ENCODE data around the gene PDE4D. TPM values are rescaled to one million over a fixed set of nuclear protein-coding genes. Genes with fewer than 3 reads are reported as not detected.

The PDE4D gene
- total and polyA plus RNA-seq, 10 of the 15 experiments (the other 5 are each of a cell fraction or from before 2014, with no cell fraction given) = 0.87 to 4.1 (median 2.2) TPM

GRCh38 chr5:59620535-59621212 lies 272.9 kb downstream of the PDE4D start:
- H3K27me3 ChIP-seq (replicated peaks in 1 of 2; ENCODE audit: control insufficient read depth in 2 of 2, insufficient read depth in 2 of 2, low read length in 1 of 2) = no peaks in the 10 kb centered on the region
- H3K27ac ChIP-seq (ENCODE audit: control insufficient read depth, insufficient read depth) = no peak overlapping the region
- TF ChIP-seq ZNF207 (IDR thresholded peaks at IDR 0.05; ENCODE audit: borderline replicate concordance) = no peak
- peak; percentile 68 for TF ChIP-seq SPI1 (IDR thresholded peaks at IDR 0.05; ENCODE audit: borderline replicate concordance, insufficient read depth, low read depth, low read length)
- TF ChIP-seq FOXM1 (IDR thresholded peaks at IDR 0.05; ENCODE audit: low read depth, low read length) = 0 out of 2 replicates have a peak, but pooled peaks have one; percentile 22
- TF ChIP-seq KLF5 (IDR thresholded peaks at IDR 0.05; ENCODE audit: partially characterized antibody) = no peak
- TF ChIP-seq TCF12 (IDR thresholded peaks at IDR 0.05; ENCODE audit: low read depth, low read length) = no peak
- TF ChIP-seq NFIC (IDR thresholded peaks at IDR 0.05; ENCODE audit: low read depth, low read length) = peak; percentile 40; the same call in 1 of the 2 replicates
- no peak for TF ChIP-seq ZBTB33 (IDR thresholded peaks at IDR 0.05)
- TF ChIP-seq NFYA (IDR thresholded peaks at IDR 0.05; ENCODE audit: borderline replicate concordance, low read depth, low read length) = no peak
- TF ChIP-seq MEF2B (IDR thresholded peaks at IDR 0.05; ENCODE audit: partially characterized antibody, poor library complexity, severe bottlenecking) = peak; percentile 13
- no peak for TF ChIP-seq ATF7 (IDR thresholded peaks at IDR 0.05; ENCODE audit: low read depth)
- TF ChIP-seq IRF5 (IDR thresholded peaks at IDR 0.05; ENCODE audit: borderline replicate concordance) = no peak
- TF ChIP-seq RUNX3 (IDR thresholded peaks at IDR 0.05; ENCODE audit: low read length) = peak; percentile 74
- no peak for TF ChIP-seq HDGF (IDR thresholded peaks at IDR 0.05)
- TF ChIP-seq WRNIP1 (IDR thresholded peaks at IDR 0.05; ENCODE audit: borderline replicate concordance, low read depth, low read length) = no peak
- peak; percentile 75 for FAIRE-seq
- H3K79me2 ChIP-seq (ENCODE audit: control insufficient read depth, insufficient read depth, low read length) = no peaks in the 10 kb centered on the region
- in situ Hi-C loops (cut with MboI) (no loop called here), intact Hi-C loops (cut with micrococcal nuclease; ENCODE audit: unreplicated experiment) (no loop called here)
- RAD21 ChIA-PET (ENCODE audit: unreplicated experiment) = no interaction called here
- H3K36me3 ChIP-seq (ENCODE audit: control insufficient read depth in 2 of 2, insufficient read depth in 2 of 2, low read length in 1 of 2) = no peaks in the 10 kb centered on the region
- H3K4me1 ChIP-seq (ENCODE audit: control insufficient read depth, insufficient read depth, low read length) = peaks cover 3% of the 10 kb centered on the region; the same call in 1 of the 2 replicates
- no peak for DNase-seq (ENCODE audit: low read depth, low spot score)
- H2AFZ ChIP-seq (ENCODE audit: control insufficient read depth, low read depth, low read length) = no peak overlapping the region
- H4K20me1 ChIP-seq (ENCODE audit: control insufficient read depth, insufficient read depth) = no peaks in the 10 kb centered on the region
- H3K4me2 ChIP-seq (ENCODE audit: control insufficient read depth, insufficient read depth) = no peak overlapping the region
- BruUV-seq (replicated peaks) = no TSS peak
- CTCF ChIA-PET = interaction anchor here (0.8 to 1.9 kb wide), 2 partner anchors 82 to 115 kb away, joined by 3 to 6 read pairs; no protein-coding TSS in a partner anchor
- no peak overlapping the region for H3K9ac ChIP-seq (ENCODE audit: control insufficient read depth, insufficient read depth, low read length)
- ATAC-seq = peak; percentile 66
- H3K9me3 ChIP-seq (replicated peaks; ENCODE audit: control insufficient read depth, insufficient read depth, low read length) = no peaks in the 10 kb centered on the region
- no peak overlapping the region for H3K4me3 ChIP-seq
- SMC1A ChIA-PET (ENCODE audit: uncharacterized antibody, unreplicated experiment) = interaction anchor here (0.8 to 1.0 kb wide), 2 partner anchors 11 to 13 kb away, joined by 3 read pairs; no protein-coding TSS in a partner anchor
- POLR2A ChIA-PET = no interaction called here

Data from GM12878 (cell line).